ENCODE results near the gene ACKR1. TPM values are rescaled to one million over a fixed set of nuclear protein-coding genes. Genes with fewer than 3 reads are reported as not detected.

The ACKR1 gene, protein sequence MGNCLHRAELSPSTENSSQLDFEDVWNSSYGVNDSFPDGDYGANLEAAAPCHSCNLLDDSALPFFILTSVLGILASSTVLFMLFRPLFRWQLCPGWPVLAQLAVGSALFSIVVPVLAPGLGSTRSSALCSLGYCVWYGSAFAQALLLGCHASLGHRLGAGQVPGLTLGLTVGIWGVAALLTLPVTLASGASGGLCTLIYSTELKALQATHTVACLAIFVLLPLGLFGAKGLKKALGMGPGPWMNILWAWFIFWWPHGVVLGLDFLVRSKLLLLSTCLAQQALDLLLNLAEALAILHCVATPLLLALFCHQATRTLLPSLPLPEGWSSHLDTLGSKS
- 8.5 TPM for total RNA-seq

DNA sequence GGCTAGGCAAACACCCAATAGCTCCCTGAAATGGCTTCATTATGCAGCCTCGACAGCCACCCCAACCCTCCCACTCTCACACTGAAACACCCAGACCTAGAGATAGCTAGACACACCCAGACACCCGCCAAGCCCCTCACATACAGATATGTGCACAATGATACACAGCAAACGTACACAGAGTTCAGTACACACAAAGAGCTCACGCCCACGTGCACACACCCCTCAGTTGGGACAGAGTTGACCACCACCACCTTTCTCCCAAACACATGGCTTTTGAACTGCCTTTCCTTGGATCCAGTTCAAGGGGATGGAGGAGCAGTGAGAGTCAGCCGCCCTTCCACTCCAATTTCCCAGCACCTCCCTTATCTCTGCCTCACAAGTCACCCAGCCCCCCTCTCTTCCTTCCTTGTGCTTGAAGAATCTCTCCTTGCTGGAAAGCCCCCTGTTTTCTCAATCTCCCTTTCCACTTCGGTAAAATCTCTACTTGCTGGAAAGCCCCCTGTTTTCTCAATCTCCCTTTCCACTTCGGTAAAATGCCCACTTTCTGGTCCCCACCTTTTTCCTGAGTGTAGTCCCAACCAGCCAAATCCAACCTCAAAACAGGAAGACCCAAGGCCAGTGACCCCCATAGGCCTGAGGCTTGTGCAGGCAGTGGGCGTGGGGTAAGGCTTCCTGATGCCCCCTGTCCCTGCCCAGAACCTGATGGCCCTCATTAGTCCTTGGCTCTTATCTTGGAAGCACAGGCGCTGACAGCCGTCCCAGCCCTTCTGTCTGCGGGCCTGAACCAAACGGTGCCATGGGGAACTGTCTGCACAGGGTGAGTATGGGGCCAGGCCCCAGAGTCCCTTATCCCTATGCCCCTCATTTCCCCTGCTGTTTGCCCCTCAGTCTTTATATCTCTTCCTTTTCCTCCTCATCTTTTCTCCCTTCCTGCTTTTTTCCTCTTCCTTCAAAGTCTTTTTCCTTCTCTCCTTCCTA lies at the start of gene ACKR1:
Gene ACKR1 (plus strand): TSS at position 715 of the 981 bp plus-strand sequence. CDS start 85 bp downstream, at position 800.
- no peak for DNase-seq

DNA sequence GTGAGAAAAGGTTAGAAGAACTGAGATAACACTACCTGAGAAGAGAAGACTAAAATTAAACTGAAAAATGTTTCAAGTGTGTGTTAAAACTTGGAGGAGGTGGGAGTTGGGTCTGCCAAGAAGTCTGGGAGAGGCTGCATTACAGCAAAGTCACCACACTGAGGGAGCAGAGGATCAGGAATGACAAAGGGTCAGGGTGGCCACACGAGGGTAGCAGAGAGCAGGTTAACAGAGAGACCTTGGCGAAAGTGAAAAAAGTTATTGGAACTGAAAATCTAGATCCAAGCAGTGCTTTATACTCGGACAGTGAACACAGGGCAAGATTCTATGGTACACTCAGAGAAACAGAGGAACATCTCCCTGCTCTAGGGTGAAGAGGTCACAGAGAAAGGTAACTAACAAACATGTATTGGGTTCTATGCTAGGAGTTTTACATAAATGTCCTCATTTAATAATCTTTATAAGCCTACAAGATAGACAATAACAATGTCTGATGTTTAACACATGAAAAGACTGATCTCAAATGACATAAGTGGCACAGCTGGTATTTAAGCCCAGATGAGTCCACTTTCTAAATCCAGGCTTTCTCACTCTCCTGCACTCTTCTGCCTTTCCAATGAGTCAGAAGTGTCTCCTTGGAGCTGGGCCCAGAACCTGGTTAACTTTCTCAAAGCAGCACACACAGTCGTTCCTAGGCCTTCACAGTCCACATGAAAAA lies 43.5 kb upstream of the ACKR1 start:
- peak; percentile 68 for DNase-seq

DNA sequence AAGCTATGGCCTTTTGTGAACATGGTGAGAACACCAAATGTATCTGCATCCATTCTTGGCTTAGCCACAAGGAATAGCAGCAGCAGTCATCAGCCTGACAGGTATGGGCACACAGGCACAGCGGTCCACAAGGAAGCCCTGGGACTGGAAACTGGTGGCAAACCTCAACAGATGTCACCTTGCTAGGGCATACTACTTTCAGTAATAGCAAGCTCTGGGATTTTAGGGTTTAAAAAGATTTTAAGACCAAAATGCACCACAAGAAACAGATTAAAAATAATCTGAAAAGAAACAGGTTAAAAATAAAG lies 43.0 kb upstream of the ACKR1 start:
- no peak for DNase-seq

DNA sequence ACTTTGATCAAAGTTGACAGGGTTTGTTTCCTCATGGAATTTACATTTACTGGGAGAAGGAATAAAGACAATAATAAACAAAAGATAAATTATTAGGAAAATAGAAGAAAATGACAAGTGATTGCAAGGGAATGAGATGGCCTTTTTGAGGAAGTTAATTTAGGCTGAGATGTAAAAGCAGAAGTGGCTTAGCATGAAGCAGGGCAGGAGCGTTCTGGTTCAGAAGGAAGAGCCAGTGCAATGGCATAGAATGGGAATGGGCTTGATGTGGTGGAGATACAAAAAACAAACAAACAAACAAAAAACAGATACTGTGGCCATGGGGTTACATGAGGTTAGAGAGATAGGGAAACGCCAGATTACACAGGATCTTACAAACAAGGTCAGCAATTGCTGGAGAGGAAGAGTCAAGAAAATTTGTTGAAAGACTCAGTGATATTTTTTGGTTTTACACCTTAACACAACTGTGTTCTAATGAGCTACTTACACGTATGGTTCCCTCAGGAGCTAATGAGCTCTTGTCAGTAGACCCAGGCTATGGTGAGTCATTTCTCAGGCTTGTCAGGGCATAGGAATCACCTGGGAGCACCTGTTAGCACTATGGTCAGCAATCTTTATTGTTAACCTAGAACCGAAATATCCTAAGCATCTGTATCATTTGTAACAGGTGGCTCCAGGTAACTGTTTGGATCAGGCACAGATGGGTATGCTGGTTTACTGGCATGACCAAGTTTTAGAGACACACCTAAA lies 42.0 kb upstream of the ACKR1 start:
- no peak for DNase-seq

- no peak for DNase-seq
These were observed 41.0 kb upstream of the ACKR1 start for GRCh38 chr1:159163614-159164228.

DNA sequence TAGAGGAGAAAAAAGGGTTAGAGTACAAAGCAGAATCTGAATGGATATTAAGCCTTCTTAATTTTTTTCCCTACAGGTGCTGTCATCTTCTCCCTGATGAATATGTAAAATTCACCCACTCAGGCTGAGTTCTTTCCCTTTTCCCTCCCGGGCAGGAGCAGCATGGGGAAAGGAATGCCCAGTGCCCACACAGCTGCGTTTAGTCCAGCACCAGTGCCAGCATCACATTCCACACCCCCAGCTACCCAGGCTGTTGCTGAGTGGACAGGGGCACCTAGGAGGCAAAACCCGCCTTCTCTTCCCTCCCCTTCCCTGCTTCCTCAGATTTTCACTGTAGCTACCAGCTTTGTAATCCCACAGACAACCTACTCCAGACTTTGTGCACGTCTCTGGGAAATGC lies 36.6 kb upstream of the ACKR1 start:
- no peak for DNase-seq

- no peak for DNase-seq
These were observed 34.0 kb upstream of the ACKR1 start for GRCh38 chr1:159170639-159171038.

DNA sequence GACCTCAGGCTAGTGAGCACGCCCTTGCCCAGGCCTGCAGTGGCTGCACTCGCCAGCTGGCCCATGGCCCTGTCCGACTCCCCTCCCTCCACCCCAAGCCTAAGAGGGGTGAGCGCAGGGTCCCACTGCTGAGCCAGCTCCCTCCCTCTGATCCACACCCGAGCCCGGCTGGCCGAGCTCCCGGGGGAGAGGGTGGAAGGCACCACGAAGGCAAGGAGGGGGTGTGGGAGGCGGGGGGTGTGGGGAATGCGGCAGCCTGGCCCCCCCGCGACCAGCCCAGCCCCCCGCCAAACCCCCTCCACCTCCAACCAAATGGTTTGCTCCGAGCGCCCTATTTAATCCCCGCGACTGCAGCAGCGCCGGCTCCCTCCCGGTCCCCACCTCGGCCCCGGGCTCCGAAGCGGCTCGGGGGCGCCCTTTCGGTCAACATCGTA lies 33.4 kb upstream of the ACKR1 start, which contains the start of gene CADM3:
Gene CADM3 (plus strand): TSS at position 362 of the 434 bp plus-strand sequence. CDS start 151 bp downstream, outside the sequence.
- no peak for DNase-seq

DNA sequence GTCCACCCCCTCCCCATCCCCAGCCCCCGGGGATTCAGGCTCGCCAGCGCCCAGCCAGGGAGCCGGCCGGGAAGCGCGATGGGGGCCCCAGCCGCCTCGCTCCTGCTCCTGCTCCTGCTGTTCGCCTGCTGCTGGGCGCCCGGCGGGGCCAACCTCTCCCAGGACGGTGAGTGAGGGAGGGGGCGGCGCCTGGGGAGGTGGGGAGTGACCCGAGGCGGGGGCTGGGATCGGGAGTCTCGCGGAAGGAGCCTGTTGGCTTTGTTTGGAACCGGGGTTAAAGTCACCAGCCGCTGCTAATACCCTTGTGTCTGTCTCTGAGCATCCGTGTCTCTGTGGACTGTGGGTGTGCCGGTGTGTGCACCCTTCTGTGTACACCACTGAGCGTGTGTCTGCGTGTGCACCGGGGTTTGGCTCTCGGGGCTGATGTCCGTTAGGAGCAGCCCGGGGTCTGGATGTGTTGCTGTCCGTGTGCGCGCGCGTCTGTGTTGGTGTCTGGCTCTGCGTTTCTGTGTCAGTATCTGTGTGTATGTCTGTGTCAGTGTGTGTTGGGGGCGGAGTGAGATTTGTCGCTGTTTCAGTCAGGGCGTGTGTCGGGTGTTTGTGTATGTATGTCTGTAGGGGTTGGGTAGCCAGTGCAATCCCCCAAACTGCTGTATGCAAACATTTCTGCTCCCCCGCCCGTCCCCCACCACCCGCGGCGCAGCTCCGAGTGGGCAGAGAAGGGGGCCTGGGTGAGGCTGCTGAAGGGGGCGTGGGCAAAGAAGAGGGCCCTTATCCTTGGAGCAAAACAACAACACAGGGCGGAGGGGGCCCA lies 32.8 kb upstream of the ACKR1 start:
- DNase-seq, result no peak

GRCh38 chr1:159172614-159173291 lies 31.9 kb upstream of the ACKR1 start:
- no peak for DNase-seq

GRCh38 chr1:159173320-159173719 lies 31.4 kb upstream of the ACKR1 start:
- no peak for DNase-seq

- DNase-seq, result no peak
These were observed 29.1 kb upstream of the ACKR1 start for GRCh38 chr1:159175571-159175970.

DNA sequence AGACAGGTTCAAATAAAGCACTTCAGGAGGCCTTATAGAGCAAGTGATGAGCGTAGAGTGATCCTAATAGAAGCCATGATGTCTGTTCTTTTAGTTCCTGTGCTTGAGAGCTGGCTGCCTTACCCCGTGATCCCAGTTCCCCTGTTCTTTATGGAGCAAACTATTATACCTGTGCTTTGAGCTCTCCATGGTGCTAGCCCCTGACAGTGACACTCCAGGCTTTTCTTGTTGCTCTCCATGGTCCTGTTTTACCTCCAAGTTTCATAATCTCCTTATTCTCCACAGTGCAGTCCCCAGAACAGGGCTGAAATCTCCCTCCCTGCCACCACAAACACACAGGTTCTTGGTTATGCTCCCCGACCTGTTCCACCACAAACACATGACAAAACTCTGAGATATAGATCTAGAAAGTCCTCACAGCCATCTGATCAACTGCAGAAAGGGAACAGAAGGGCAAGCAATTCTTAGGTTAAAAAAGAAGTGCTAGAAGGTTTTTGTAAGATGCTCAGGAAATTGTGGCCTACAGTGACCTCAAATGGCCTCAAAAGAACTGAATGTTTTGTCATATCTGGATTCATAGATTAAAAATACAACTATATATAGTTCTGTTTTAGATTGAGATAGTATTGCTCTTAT lies 27.3 kb upstream of the ACKR1 start:
- no peak for DNase-seq

DNA sequence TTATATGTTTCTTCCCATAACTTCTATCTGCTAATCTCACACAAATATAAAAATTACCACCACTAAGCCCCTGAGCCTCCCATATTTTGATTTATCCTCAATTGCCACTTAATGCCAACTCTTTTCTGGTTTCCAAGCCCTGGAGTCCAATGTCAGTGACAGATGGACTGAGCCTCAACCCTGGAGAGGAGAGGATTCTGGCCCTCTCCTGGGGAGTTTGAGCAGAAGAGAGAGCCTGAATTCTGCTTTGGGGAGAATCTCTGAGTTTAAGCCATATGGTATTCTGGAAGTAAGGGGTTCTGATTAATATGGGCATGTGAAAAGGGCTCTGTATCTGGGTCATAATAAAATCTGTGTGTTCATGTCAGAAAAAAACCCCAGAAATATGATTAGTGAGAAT lies 24.8 kb upstream of the ACKR1 start:
- DNase-seq, result no peak

DNA sequence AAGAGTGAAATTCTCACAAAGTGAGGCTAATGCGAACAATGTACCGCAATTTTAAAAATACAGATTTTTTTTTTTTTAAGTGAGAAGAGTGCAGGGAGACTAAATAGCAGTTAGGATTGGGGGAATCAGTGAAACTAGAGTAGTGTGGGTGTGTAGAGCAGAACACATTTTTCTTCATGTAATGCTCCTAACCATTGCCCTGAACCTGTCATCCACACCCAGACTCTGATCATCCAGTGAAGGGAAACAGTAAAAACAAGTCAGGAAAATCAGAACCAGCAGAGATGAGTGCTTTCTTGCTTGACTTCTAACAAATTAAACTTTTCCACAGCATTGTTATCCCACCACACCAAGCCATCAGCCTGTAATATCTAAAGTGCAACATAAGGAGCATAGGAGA lies 24.2 kb upstream of the ACKR1 start:
- DNase-seq, result no peak

- DNase-seq, result no peak
These were observed 23.2 kb upstream of the ACKR1 start for GRCh38 chr1:159181328-159182024.

GRCh38 chr1:159184201-159184600 lies 20.5 kb upstream of the ACKR1 start:
- DNase-seq, result no peak

GRCh38 chr1:159185121-159185520 lies 19.6 kb upstream of the ACKR1 start:
- DNase-seq, result no peak

GRCh38 chr1:159187033-159187432 lies 17.6 kb upstream of the ACKR1 start:
- no peak for DNase-seq
